Naive B cell (primary cell): ENCODE measurements around the gene CENPVL1. TPM values are rescaled to one million over a fixed set of nuclear protein-coding genes. Genes with fewer than 3 reads are reported as not detected.

ENCODE experiments used
- ATAC-seq, 2 donors: fragments of 150-1000 bp; cut with Tn5 transposase; 2 replicates each; pipeline ENCODE4 v1.10.0; 2021; ENCODE audit warnings: low read depth in 2 of 2, mild to moderate bottlenecking in 2 of 2, moderate library complexity in 2 of 2
- DNase-seq: peaks from one replicate; pipeline ENCODE4 v3.0.0; 2022
- H3K27ac Mint-ChIP-seq, 6 donors: one replicate each; pipeline ENCODE4 v1.8.0; 2020 to 2022; ENCODE audit warnings: mild to moderate bottlenecking in 6 of 6, mixed read lengths in 6 of 6, moderate library complexity in 5 of 6, inconsistent platforms in 2 of 6
- H3K27me3 Mint-ChIP-seq, 3 donors: one replicate each; pipeline ENCODE4 v1.8.0; 2021 to 2022; ENCODE audit warnings: mixed read lengths in 3 of 3, mild to moderate bottlenecking in 1 of 3
- H3K36me3 Mint-ChIP-seq, 2 donors: one replicate each; pipeline ENCODE4 v1.8.0; 2020 to 2022; ENCODE audit warnings: mixed read lengths in 2 of 2, inconsistent platforms in 1 of 2, mild to moderate bottlenecking in 1 of 2
- H3K4me1 Mint-ChIP-seq, 3 donors: one replicate each; pipeline ENCODE4 v1.8.0; 2020 to 2022; ENCODE audit warnings: mixed read lengths in 3 of 3, inconsistent platforms in 1 of 3, mild to moderate bottlenecking in 1 of 3, moderate library complexity in 1 of 3
- H3K4me3 Mint-ChIP-seq, 8 donors: one replicate each; pipeline ENCODE4 v1.8.0; 2020 to 2022; ENCODE audit warnings: mild to moderate bottlenecking in 8 of 8, mixed read lengths in 8 of 8, moderate library complexity in 8 of 8, inconsistent platforms in 2 of 8
- H3K9me3 Mint-ChIP-seq, 7 donors: one replicate each; pipeline ENCODE4 v1.8.0; 2020 to 2022; ENCODE audit warnings: mixed read lengths in 7 of 7, mild to moderate bottlenecking in 5 of 7, inconsistent platforms in 2 of 7, moderate library complexity in 1 of 7
- polyA plus RNA-seq, 6 donors: library from polyadenylated mRNA; unstranded; fragments of 300-500 nt; fragmentation: Illumina TruSeq; gene quantifications; one replicate each; pipeline ENCODE4 v1.2.3, GENCODE V29; 2021; ENCODE audit warnings: low read depth in 6 of 6

Gene CENPVL1
- polyA plus RNA-seq, 6 donors from 2014 or later = not detected

DNA sequence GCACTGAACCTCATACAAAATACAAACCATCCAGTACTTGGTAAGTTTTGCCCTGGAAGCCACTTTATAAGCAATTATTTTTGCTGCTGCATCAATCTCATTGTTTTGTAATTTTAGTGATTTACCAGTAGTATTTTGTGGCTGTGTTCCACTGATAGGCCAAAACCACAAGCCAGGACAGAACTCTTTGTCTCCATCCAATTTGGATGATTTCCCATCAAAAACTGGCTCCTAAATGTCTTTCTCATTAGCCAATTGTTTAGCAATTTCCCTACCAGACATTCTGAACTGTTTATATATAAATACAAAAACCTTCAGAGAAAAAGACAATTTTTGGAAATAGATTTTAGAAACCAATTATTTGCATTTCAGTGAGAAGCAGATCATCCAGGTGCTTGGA, 37.4 kb downstream of the CENPVL1 start:
- no peak for ATAC-seq
- Mint-ChIP-seq H3K4me3 (no peak overlapping the region), H3K4me1 (peaks cover 10 to 13% (median 12%) of the 10 kb centered on the region in 3 donors), H3K27me3 (peaks cover 0 to 10% (median 0%) of the 10 kb centered on the region in 3 donors), H3K27ac (no peak overlapping the region), H3K36me3 (peaks cover 11 to 24% of the 10 kb centered on the region in 2 donors), H3K9me3 (peaks cover 6 to 65% (median 35%) of the 10 kb centered on the region in 7 donors)
- DNase-seq = no peak

DNA sequence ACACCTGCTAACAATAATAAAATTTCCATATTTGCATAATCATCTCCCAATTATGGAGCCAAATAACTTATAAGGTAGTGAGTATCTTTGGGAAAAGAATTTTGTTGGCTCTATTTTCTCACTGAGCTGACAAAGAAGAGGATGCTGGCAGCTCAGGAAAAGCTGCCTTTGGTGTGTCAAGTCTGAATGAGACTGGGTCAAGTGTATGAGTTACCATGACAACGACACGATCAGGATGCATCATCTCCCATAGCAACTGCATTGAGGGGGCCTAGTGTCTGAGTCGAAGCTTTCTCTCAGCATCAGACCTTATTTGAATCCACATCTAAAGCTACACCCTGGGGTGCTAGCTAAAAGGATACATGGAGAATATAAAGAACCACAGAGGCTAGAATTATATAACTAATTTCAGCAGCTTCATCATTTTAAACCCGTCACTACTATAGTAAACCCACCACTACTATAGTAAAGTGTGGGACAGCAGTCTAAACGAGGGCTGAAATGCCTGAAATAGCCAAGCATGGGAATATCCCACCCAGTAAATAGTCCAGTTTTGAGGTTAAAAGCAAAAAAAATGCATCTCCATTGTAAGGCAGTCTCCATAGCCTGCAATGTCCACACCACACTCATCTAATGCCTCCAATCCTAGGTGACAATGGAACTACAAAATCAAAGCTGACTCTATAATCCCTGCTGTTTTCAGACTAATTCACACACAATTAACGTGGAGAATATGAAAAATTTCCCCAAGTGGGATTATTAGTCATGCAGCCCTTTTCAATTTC, 48.9 kb downstream of the CENPVL1 start:
- DNase-seq (no peak), ATAC-seq (no peak)
- no peak overlapping the region for H3K27ac Mint-ChIP-seq
- no peaks in the 10 kb centered on the region for H3K4me1 Mint-ChIP-seq
- no peak overlapping the region for H3K4me3 Mint-ChIP-seq
- no peaks in the 10 kb centered on the region for H3K9me3 Mint-ChIP-seq
- H3K36me3 Mint-ChIP-seq = no peaks in the 10 kb centered on the region
- peaks cover 0 to 8% (median 0%) of the 10 kb centered on the region in 3 donors for H3K27me3 Mint-ChIP-seq

DNA sequence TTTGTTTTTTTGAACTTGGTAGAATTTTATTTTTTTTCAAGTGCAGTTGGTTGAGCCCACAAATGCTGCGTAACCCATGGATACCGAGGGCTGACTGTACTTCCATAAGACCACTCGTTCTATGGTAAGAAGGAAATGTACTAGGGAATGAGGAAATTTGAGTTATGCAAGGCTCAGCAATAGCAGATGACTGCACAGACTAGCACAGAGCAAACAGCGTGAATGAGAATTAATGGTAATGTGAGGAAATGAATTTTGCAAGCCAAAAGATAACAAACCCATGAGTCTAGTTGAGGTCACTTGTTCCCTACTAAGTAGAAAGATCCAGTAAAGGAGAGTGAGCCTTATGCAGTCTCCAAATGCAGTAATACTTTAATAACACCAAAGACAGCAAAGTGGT, 50.3 kb downstream of the CENPVL1 start:
- ATAC-seq = no peak

More for the DNA sequence above, 50.3 kb downstream of the CENPVL1 start:
- no peak for DNase-seq
- Mint-ChIP-seq H3K9me3 (peaks cover 0 to 4% (median 0%) of the 10 kb centered on the region in 7 donors), H3K27me3 (peaks cover 0 to 6% (median 4%) of the 10 kb centered on the region in 3 donors), H3K36me3 (peaks cover 0 to 3% of the 10 kb centered on the region in 2 donors), H3K27ac (peak overlapping the region in 1 of 6 donors; percentile 49), H3K4me1 (no peaks in the 10 kb centered on the region), H3K4me3 (no peak overlapping the region)

Other genes with a start within 250 kb of the CENPVL1 start
- under 1 TPM in 4 of 6 donors, not detected in 2; 0.16 to 0.32 (median 0.23) TPM for gene NUDT11, start 213.9 kb upstream of the CENPVL1 start, polyA plus RNA-seq
- not detected for gene CENPVL3, start 91.6 kb upstream of the CENPVL1 start, polyA plus RNA-seq
- not detected for gene CENPVL2, start 27.7 kb upstream of the CENPVL1 start, polyA plus RNA-seq
- 10 to 100 TPM in 5 of 6 donors, 1 to 10 TPM in 1; 7.4 to 16.7 (median 12.3) TPM for gene GSPT2, start 32.9 kb downstream of the CENPVL1 start, polyA plus RNA-seq
- 10 to 100 TPM; 39.0 to 73.3 (median 58.1) TPM for gene MAGED1, start 183.1 kb downstream of the CENPVL1 start, polyA plus RNA-seq